ENCODE results near the gene TALDO1.

- TF ChIP-seq CTCF (IDR thresholded peaks at IDR 0.05; ENCODE audit: insufficient read depth, low read depth, low read length) (no peak), EZH2 (IDR thresholded peaks at IDR 0.05; ENCODE audit: insufficient read depth, low read length) (no peak)
Measured at GRCh38 chr11:697811-698311, 49.4 kb upstream of the TALDO1 start.

All from astrocyte (in vitro differentiated cells and primary cell).